Measurements from ENCODE around the gene CCND2.
A peak's percentile ranks its signal among the peaks of the same experiment; 100 is the strongest.

CCND2 gene

DNA sequence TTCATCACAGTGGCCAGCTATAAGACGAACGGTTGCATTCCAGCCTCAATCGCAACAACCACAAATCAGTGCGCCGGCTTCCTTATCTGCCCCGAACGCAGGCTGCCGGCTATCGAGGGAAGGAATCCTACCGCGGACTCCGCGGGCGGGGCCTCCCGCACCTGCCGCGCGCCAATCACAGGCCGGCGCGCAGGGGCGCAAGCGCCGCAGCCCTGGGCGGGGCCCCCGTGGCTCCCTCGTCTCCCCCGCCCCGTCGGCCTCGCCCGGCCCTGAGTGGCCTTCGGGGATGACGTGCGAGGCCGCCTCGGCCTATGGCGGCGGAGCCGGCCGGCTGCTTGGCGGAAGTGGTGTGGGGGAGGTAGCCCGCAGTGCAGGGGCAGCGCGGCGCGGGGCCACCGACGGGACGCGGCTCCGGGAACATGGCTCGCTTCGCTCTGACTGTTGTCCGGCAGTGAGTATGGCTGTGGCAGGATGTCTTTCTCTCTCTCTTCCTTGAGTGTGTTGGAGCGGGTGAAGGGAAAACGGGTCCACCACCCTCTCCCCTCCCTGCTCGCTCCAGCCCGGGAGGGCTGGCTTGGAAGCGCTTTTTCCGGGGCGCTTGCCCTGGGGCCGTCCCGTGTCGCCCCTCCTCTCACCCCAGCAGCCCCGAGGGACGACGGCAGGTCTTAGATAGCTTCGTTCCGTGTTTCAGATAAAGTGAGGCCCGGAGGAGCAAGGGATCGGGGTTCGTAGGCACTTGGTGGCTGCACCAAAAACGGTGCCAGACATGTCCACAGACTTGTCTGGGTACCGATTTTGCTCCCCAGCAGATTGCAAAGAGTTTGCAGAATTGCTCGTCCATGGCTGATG, 47.5 kb downstream of the CCND2 start, which contains the start of gene TIGAR (continued):
- 0 out of 2 replicates have a peak, but pooled peaks have one; percentile 39 for TF ChIP-seq ZNF639 (tag by site-specific recombination; IDR thresholded peaks at IDR 0.05)
- TF ChIP-seq, protein P1, sequence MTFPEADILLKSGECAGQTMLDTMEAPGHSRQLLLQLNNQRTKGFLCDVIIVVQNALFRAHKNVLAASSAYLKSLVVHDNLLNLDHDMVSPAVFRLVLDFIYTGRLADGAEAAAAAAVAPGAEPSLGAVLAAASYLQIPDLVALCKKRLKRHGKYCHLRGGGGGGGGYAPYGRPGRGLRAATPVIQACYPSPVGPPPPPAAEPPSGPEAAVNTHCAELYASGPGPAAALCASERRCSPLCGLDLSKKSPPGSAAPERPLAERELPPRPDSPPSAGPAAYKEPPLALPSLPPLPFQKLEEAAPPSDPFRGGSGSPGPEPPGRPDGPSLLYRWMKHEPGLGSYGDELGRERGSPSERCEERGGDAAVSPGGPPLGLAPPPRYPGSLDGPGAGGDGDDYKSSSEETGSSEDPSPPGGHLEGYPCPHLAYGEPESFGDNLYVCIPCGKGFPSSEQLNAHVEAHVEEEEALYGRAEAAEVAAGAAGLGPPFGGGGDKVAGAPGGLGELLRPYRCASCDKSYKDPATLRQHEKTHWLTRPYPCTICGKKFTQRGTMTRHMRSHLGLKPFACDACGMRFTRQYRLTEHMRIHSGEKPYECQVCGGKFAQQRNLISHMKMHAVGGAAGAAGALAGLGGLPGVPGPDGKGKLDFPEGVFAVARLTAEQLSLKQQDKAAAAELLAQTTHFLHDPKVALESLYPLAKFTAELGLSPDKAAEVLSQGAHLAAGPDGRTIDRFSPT (tag by site-specific recombination; IDR thresholded peaks at IDR 0.05): peak; percentile 42; the same call in 1 of the 2 replicates
- peak; percentile 52; the same call in 1 of the 2 replicates for TF ChIP-seq ZIC2 (tag by site-specific recombination; IDR thresholded peaks at IDR 0.05)
- TF ChIP-seq ZSCAN16 (tag by site-specific recombination; IDR thresholded peaks at IDR 0.05): no peak
- peak; percentile 43; the same call in 1 of the 2 replicates for TF ChIP-seq ZBTB48 (tag by site-specific recombination; IDR thresholded peaks at IDR 0.05)
- TF ChIP-seq EGR2 (tag by site-specific recombination; IDR thresholded peaks at IDR 0.05; ENCODE audit: low read depth): peak; percentile 33; the same call in 1 of the 2 replicates
- TF ChIP-seq KLF1 (tag by site-specific recombination; IDR thresholded peaks at IDR 0.05): peak; percentile 5; the same call in 1 of the 2 replicates
- peak; percentile 54; the same call in 1 of the 2 replicates for TF ChIP-seq BCL11B (tag by site-specific recombination; IDR thresholded peaks at IDR 0.05; ENCODE audit: low read depth)
- no peak for TF ChIP-seq ZNF626 (tag by site-specific recombination; IDR thresholded peaks at IDR 0.05)
- peak; percentile 47; the same call in 1 of the 2 replicates for TF ChIP-seq OSR2 (tag by site-specific recombination; IDR thresholded peaks at IDR 0.05)
- TF ChIP-seq, protein P2, sequence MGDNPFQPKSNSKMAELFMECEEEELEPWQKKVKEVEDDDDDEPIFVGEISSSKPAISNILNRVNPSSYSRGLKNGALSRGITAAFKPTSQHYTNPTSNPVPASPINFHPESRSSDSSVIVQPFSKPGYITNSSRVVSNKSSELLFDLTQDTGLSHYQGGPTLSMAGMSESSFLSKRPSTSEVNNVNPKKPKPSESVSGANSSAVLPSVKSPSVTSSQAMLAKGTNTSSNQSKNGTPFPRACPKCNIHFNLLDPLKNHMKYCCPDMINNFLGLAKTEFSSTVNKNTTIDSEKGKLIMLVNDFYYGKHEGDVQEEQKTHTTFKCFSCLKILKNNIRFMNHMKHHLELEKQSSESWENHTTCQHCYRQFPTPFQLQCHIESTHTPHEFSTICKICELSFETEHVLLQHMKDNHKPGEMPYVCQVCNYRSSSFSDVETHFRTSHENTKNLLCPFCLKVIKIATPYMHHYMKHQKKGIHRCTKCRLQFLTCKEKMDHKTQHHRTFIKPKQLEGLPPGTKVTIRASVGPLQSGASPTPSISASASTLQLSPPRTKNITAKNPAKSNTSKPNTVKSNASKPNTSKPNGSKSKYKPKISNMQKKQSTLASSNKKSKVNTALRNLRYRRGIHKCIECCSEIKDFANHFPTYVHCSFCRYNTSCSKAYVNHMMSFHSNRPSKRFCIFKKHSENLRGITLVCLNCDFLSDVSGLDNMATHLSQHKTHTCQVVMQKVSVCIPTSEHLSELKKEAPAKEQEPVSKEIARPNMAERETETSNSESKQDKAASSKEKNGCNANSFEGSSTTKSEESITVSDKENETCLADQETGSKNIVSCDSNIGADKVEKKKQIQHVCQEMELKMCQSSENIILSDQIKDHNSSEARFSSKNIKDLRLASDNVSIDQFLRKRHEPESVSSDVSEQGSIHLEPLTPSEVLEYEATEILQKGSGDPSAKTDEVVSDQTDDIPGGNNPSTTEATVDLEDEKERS (tag by site-specific recombination; IDR thresholded peaks at IDR 0.05): no peak
- peak; percentile 81 for TF ChIP-seq ZBTB26 (tag by site-specific recombination; optimal IDR thresholded peaks at IDR 0.05)
- no peak for TF ChIP-seq IKZF3 (tag by site-specific recombination; IDR thresholded peaks at IDR 0.05)
- TF ChIP-seq ZSCAN30 (tag by site-specific recombination; IDR thresholded peaks at IDR 0.05): no peak
- TF ChIP-seq, protein P3, sequence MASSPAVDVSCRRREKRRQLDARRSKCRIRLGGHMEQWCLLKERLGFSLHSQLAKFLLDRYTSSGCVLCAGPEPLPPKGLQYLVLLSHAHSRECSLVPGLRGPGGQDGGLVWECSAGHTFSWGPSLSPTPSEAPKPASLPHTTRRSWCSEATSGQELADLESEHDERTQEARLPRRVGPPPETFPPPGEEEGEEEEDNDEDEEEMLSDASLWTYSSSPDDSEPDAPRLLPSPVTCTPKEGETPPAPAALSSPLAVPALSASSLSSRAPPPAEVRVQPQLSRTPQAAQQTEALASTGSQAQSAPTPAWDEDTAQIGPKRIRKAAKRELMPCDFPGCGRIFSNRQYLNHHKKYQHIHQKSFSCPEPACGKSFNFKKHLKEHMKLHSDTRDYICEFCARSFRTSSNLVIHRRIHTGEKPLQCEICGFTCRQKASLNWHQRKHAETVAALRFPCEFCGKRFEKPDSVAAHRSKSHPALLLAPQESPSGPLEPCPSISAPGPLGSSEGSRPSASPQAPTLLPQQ (tag by site-specific recombination; IDR thresholded peaks at IDR 0.05): peak; percentile 79
- no peak for TF ChIP-seq ZNF548 (tag by site-specific recombination; IDR thresholded peaks at IDR 0.05)
- TF ChIP-seq ZNF404 (tag by site-specific recombination; IDR thresholded peaks at IDR 0.05): no peak
- TF ChIP-seq PBX3 (CRISPR knock-in tag; IDR thresholded peaks at IDR 0.05): 0 out of 2 replicates have a peak, but pooled peaks have one; percentile 49
- TF ChIP-seq PRDM1 (tag by site-specific recombination; IDR thresholded peaks at IDR 0.05): no peak
- TF ChIP-seq ZXDB (tag by site-specific recombination; IDR thresholded peaks at IDR 0.05): peak; percentile 100
- peak; percentile 77 for TF ChIP-seq SP2 (tag by site-specific recombination; IDR thresholded peaks at IDR 0.05)
- TF ChIP-seq ZNF624 (tag by site-specific recombination; IDR thresholded peaks at IDR 0.05): no peak
- peak; percentile 82; the same call in 1 of the 2 replicates for TF ChIP-seq ZNF777 (tag by site-specific recombination; IDR thresholded peaks at IDR 0.05; ENCODE audit: borderline replicate concordance)
- TF ChIP-seq ZNF335 (tag by site-specific recombination; conservative IDR thresholded peaks at IDR 0.05): 0 out of 2 replicates have a peak, but pooled peaks have one; percentile 27
- TF ChIP-seq ZNF791 (tag by site-specific recombination; IDR thresholded peaks at IDR 0.05): no peak
- TF ChIP-seq GLIS2 (tag by site-specific recombination; IDR thresholded peaks at IDR 0.05): peak; percentile 95
- TF ChIP-seq ZBTB6 (tag by site-specific recombination; IDR thresholded peaks at IDR 0.05): peak; percentile 81; the same call in 1 of the 2 replicates

Data from HEK293 (cell line).